AG09309 (cell line): Measurements from ENCODE around the gene GARIN1A.
"Not testable (repeated sequence)": the region's sequence is repeated elsewhere in the genome, so short reads cannot be mapped to it uniquely, and the experiment has no call there.

Source experiments
- DNase-seq: peaks from one replicate; pipeline ENCODE4 v3.0.0-alpha.2; 2010; ENCODE audit warnings: low read depth
- H3K4me3 ChIP-seq: 2 replicates; pipeline ENCODE4 v1.5.1; 2011; ENCODE audit warnings: mild to moderate bottlenecking, low read depth, low read length, moderate library complexity; ENCODE audit not compliant: control insufficient read depth
- CTCF ChIP-seq: IDR thresholded peaks from 2 replicates; pipeline ENCODE4 v1.5.1; 2011; ENCODE audit warnings: mild to moderate bottlenecking, low read depth, low read length, inconsistent platforms; ENCODE audit not compliant: insufficient read depth, control insufficient read depth; ENCODE audit errors: missing control alignments

The GARIN1A gene

GRCh38 chr7:128679920-128680319 is 7.8 kb downstream of the GARIN1A start:
- TF ChIP-seq CTCF = no peak
- H3K4me3 ChIP-seq = no peak overlapping the region
- DNase-seq = no peak

- H3K4me3 ChIP-seq = no peak overlapping the region
- no peak for DNase-seq
- no peak for TF ChIP-seq CTCF
Observed at GRCh38 chr7:128681794-128682537, 9.9 kb downstream of the GARIN1A start.

GRCh38 chr7:128683270-128683669 is 11.2 kb downstream of the GARIN1A start:
- DNase-seq, H3K4me3 ChIP-seq: not testable (repeated sequence)

- H3K4me3 ChIP-seq, DNase-seq: not testable (repeated sequence)
Observed at GRCh38 chr7:128683738-128684137, 11.6 kb downstream of the GARIN1A start.

GRCh38 chr7:128687131-128687530 is 15.0 kb downstream of the GARIN1A start:
- no peak for DNase-seq
- TF ChIP-seq CTCF = no peak
- H3K4me3 ChIP-seq = no peak overlapping the region

- TF ChIP-seq CTCF = no peak
- no peak overlapping the region for H3K4me3 ChIP-seq
- no peak for DNase-seq
Observed at GRCh38 chr7:128688492-128688891, 16.4 kb downstream of the GARIN1A start.

GRCh38 chr7:128689161-128689935 is 17.3 kb downstream of the GARIN1A start:
- not testable (repeated sequence) for H3K4me3 ChIP-seq, DNase-seq

- H3K4me3 ChIP-seq = no peak overlapping the region
- no peak for DNase-seq
- no peak for TF ChIP-seq CTCF
Observed at GRCh38 chr7:128691227-128691626, 19.1 kb downstream of the GARIN1A start.
